Measurements from ENCODE around the gene SUPT3H.

- TF ChIP-seq POU2F2 (IDR thresholded peaks at IDR 0.05; ENCODE audit: low read depth, low read length), result no peak
- no peak for TF ChIP-seq POLR2A (IDR thresholded peaks at IDR 0.05; ENCODE audit: low read depth, low read length)
- TF ChIP-seq POLR2AphosphoS5 (IDR thresholded peaks at IDR 0.05; ENCODE audit: low read depth, low read length), result no peak
- no peak for TF ChIP-seq TAF1 (IDR thresholded peaks at IDR 0.05; ENCODE audit: low read depth, low read length)
Observed at GRCh38 chr6:45388328-45388727, 10.6 kb upstream of the SUPT3H start.
